Hepatocyte (in vitro differentiated cells): ENCODE measurements around the gene STIM1. TPM values are rescaled to one million over a fixed set of nuclear protein-coding genes. Genes with fewer than 3 reads are reported as not detected.

ENCODE experiments used
- DNase-seq: peaks from one replicate; pipeline ENCODE4 v3.0.0-alpha.2; 2016; ENCODE audit warnings: low spot score
- H2AFZ ChIP-seq: fragments of 200-600 bp; sonication (generic); 2 replicates; pipeline ENCODE4 v1.6.0; 2016; ENCODE audit warnings: antibody characterized with exemption, mild to moderate bottlenecking
- H3K27ac ChIP-seq: fragments of 200-600 bp; sonication (generic); 2 replicates; pipeline ENCODE4 v1.5.1; 2016; ENCODE audit warnings: mild to moderate bottlenecking
- H3K27me3 ChIP-seq: fragments of 200-600 bp; sonication (generic); 2 replicates; pipeline ENCODE4 v1.6.1; 2016
- H3K36me3 ChIP-seq: fragments of 200-600 bp; sonication (generic); replicated peaks from 2 replicates; pipeline ENCODE4 v1.5.1; 2016; ENCODE audit warnings: low read depth; ENCODE audit not compliant: insufficient read depth
- H3K4me1 ChIP-seq: fragments of 200-600 bp; sonication (generic); 2 replicates; pipeline ENCODE4 v1.5.1; 2016; ENCODE audit warnings: mild to moderate bottlenecking, moderate library complexity; ENCODE audit not compliant: insufficient read depth
- H3K4me2 ChIP-seq: fragments of 200-600 bp; sonication (generic); 2 replicates; pipeline ENCODE4 v1.6.0; 2016
- H3K4me3 ChIP-seq: fragments of 200-600 bp; sonication (generic); 2 replicates; pipeline ENCODE4 v1.5.1; 2016; ENCODE audit warnings: mild to moderate bottlenecking
- H3K79me2 ChIP-seq: fragments of 200-600 bp; sonication (generic); 2 replicates; pipeline ENCODE4 v1.6.0; 2017; ENCODE audit warnings: mild to moderate bottlenecking
- H3K9me2 ChIP-seq: fragments of 200-600 bp; sonication (generic); replicated peaks from 2 replicates; pipeline ENCODE4 v1.6.0; 2017; ENCODE audit warnings: mild to moderate bottlenecking; ENCODE audit not compliant: insufficient read depth
- H3K9me3 ChIP-seq: fragments of 200-600 bp; sonication (generic); 2 replicates; pipeline ENCODE4 v1.5.1; 2016; ENCODE audit warnings: low read depth, mild to moderate bottlenecking
- H4K20me1 ChIP-seq: fragments of 200-600 bp; sonication (generic); 2 replicates; pipeline ENCODE4 v1.6.0; 2016; ENCODE audit warnings: mild to moderate bottlenecking; ENCODE audit not compliant: insufficient read depth, poor library complexity, severe bottlenecking
- EZH2 ChIP-seq: fragments of 200-600 bp; sonication (generic); IDR thresholded peaks from 2 replicates; pipeline ENCODE4 v1.6.1; 2016; ENCODE audit warnings: antibody characterized with exemption, mild to moderate bottlenecking, borderline replicate concordance
- EZH2phosphoT487 ChIP-seq: fragments of 200-600 bp; sonication (generic); IDR thresholded peaks from one replicate; pipeline ENCODE4 v1.6.1; 2018; ENCODE audit warnings: antibody characterized with exemption, mild to moderate bottlenecking, low read depth, moderate library complexity; ENCODE audit not compliant: unreplicated experiment, severe bottlenecking
- WGBS: methylation state at CpG from one replicate; pipeline ENCODE4 v1.1.6; 2016; ENCODE audit warnings: low lambda C conversion rate; ENCODE audit errors: missing lambda C conversion rate; 5-methylcytosine and 5-hydroxymethylcytosine counted together
- polyA plus RNA-seq: library from polyadenylated mRNA; unstranded; fragments of >200 nt; fragmentation: Nextera tagmentation; extraction: Ambion mirVana; gene quantifications from 2 replicates; pipeline ENCODE4 v1.2.1, GENCODE V29; 2016
- total RNA-seq: library from RNA; depleted of rRNA; stranded (reverse); fragments of >200 nt; gene quantifications from 2 replicates; pipeline ENCODE4 v1.2.3, GENCODE V29; 2014
- TF ChIP-seq, protein P1 (sequence below): fragments of 200-600 bp; sonication (generic); IDR thresholded peaks from 2 replicates; pipeline ENCODE4 v1.5.1; 2016; ENCODE audit warnings: antibody characterized with exemption, mild to moderate bottlenecking; ENCODE audit not compliant: poor library complexity

The STIM1 gene
- total and polyA plus RNA-seq, 2 experiments from 2014 or later: 18.5 to 19.6 TPM

DNA sequence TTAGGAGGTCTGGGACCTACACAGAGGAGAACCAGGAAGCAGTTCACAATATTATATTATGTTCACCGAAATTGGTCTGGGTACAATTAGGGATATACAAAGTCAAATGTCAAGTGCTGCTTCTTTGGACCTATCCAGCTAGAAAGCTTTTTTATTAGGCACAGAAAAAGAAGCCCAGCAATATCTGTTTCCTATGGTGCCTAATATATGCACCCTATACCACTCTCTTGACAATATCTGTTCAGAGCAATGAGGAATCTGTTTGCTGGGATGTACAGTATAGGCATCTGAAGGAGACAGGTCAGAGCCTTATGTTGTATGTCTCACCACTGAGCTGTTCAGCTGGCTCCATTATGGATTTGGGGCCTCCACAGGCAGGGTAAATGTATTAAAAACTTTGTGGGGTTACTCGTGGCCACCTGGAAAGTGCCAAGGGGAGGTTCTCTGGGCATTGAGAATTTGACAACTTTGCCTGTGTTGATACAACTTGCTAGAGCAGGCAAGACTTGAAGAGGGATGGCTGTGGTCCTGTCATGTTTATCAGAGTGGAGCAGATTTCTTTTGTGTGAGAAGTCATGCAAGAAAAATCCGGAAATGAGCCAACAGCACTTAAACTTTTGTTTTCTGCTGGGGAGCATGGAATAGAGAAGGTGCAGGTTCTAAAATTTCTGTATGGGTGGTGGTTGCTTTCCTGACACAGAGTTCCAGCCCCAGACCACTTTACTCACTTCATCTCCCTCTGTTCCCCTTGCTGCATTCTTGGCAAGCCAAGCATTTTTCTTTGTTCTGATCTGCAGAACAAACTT lies 10.1 kb downstream of the STIM1 start:
- WGBS: 82% methylated on average over 3 of the region's 3 CpGs
- H3K79me2 ChIP-seq: peaks cover 79% of the 10 kb centered on the region
- no peaks in the 10 kb centered on the region for H3K36me3 ChIP-seq

GRCh38 chr11:3866206-3866605 lies 10.7 kb downstream of the STIM1 start:
- H3K36me3 ChIP-seq: no peaks in the 10 kb centered on the region
- no peak overlapping the region for H3K4me2 ChIP-seq
- H3K9me2 ChIP-seq: no peaks in the 10 kb centered on the region
- TF ChIP-seq, protein P1, sequence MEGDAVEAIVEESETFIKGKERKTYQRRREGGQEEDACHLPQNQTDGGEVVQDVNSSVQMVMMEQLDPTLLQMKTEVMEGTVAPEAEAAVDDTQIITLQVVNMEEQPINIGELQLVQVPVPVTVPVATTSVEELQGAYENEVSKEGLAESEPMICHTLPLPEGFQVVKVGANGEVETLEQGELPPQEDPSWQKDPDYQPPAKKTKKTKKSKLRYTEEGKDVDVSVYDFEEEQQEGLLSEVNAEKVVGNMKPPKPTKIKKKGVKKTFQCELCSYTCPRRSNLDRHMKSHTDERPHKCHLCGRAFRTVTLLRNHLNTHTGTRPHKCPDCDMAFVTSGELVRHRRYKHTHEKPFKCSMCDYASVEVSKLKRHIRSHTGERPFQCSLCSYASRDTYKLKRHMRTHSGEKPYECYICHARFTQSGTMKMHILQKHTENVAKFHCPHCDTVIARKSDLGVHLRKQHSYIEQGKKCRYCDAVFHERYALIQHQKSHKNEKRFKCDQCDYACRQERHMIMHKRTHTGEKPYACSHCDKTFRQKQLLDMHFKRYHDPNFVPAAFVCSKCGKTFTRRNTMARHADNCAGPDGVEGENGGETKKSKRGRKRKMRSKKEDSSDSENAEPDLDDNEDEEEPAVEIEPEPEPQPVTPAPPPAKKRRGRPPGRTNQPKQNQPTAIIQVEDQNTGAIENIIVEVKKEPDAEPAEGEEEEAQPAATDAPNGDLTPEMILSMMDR: no peak
- TF ChIP-seq EZH2phosphoT487: no peak
- TF ChIP-seq EZH2: no peak
- H3K27me3 ChIP-seq: no peaks in the 10 kb centered on the region
- H3K4me1 ChIP-seq: peaks cover 24% of the 10 kb centered on the region
- no peak overlapping the region for H3K4me3 ChIP-seq
- H2AFZ ChIP-seq: no peak overlapping the region
- DNase-seq: no peak
- H3K27ac ChIP-seq: peak overlapping the region; percentile 23
- no peaks in the 10 kb centered on the region for H4K20me1 ChIP-seq
- peaks cover 79% of the 10 kb centered on the region for H3K79me2 ChIP-seq
- H3K9me3 ChIP-seq: no peaks in the 10 kb centered on the region
- WGBS: 85% methylated on average over 5 of the region's 5 CpGs

More for the DNA sequence above, 10.1 kb downstream of the STIM1 start:
- Histone ChIP-seq H2AFZ (no peak overlapping the region), H3K27me3 (no peaks in the 10 kb centered on the region), H3K27ac (peak overlapping the region; percentile 23), H4K20me1 (no peaks in the 10 kb centered on the region), H3K4me1 (peaks cover 24% of the 10 kb centered on the region), H3K4me2 (no peak overlapping the region), H3K4me3 (no peak overlapping the region), H3K9me3 (no peaks in the 10 kb centered on the region), H3K9me2 (no peaks in the 10 kb centered on the region)
- TF ChIP-seq EZH2 (no peak), EZH2phosphoT487 (no peak)
- TF ChIP-seq, protein P1: no peak
- no peak for DNase-seq

GRCh38 chr11:3866836-3867208 lies 11.4 kb downstream of the STIM1 start:
- H3K27ac ChIP-seq: peak overlapping the region; percentile 26
- no peaks in the 10 kb centered on the region for H3K9me3 ChIP-seq
- H2AFZ ChIP-seq: no peak overlapping the region
- no peaks in the 10 kb centered on the region for H3K27me3 ChIP-seq
- DNase-seq: no peak
- H3K4me2 ChIP-seq: no peak overlapping the region
- H3K36me3 ChIP-seq: no peaks in the 10 kb centered on the region
- TF ChIP-seq EZH2phosphoT487: no peak
- TF ChIP-seq, protein P1: no peak
- no peak for TF ChIP-seq EZH2
- no peak overlapping the region for H3K4me3 ChIP-seq
- no peaks in the 10 kb centered on the region for H4K20me1 ChIP-seq
- H3K4me1 ChIP-seq: peaks cover 24% of the 10 kb centered on the region
- peaks cover 79% of the 10 kb centered on the region for H3K79me2 ChIP-seq
- no peaks in the 10 kb centered on the region for H3K9me2 ChIP-seq
